Parathyroid adenoma (tissue), 2 donors: Measurements from ENCODE around the gene ANKHD1.

Source experiments
- H2AFZ ChIP-seq: fragments of 300-600 bp; sonication (generic); one replicate; pipeline ENCODE4 v1.7.0; 2017; ENCODE audit warnings: antibody characterized with exemption, mild to moderate bottlenecking
- H3K27ac ChIP-seq: fragments of 300-600 bp; sonication (generic); one replicate; pipeline ENCODE4 v1.7.0; 2017
- H3K27me3 ChIP-seq: fragments of 300-600 bp; sonication (generic); one replicate; pipeline ENCODE4 v1.7.0; 2017; ENCODE audit warnings: low read length; ENCODE audit not compliant: control insufficient read depth, insufficient read depth
- H3K36me3 ChIP-seq: fragments of 300-600 bp; sonication (generic); one replicate; pipeline ENCODE4 v1.7.0; 2017; ENCODE audit warnings: low read length; ENCODE audit not compliant: control insufficient read depth, insufficient read depth
- H3K4me1 ChIP-seq: fragments of 300-600 bp; sonication (generic); one replicate; pipeline ENCODE4 v1.7.0; 2017; ENCODE audit warnings: control low read depth
- H3K4me2 ChIP-seq: fragments of 300-600 bp; sonication (generic); one replicate; pipeline ENCODE4 v1.7.0; 2017; ENCODE audit warnings: low read length
- H3K4me3 ChIP-seq: fragments of 300-600 bp; sonication (generic); one replicate; pipeline ENCODE4 v1.7.0; 2017; ENCODE audit warnings: low read depth, low read length
- H3K79me2 ChIP-seq: fragments of 300-600 bp; sonication (generic); one replicate; pipeline ENCODE4 v1.7.0; 2017; ENCODE audit warnings: control low read depth
- H3K9ac ChIP-seq: fragments of 300-600 bp; sonication (generic); one replicate; pipeline ENCODE4 v1.7.0; 2017; ENCODE audit warnings: mild to moderate bottlenecking
- H3K9me3 ChIP-seq: fragments of 300-600 bp; sonication (generic); one replicate; pipeline ENCODE4 v1.7.0; 2017; ENCODE audit warnings: low read length; ENCODE audit not compliant: control insufficient read depth
- TF ChIP-seq, protein P1 (sequence below): fragments of 300-600 bp; sonication (generic); IDR thresholded peaks from one replicate; pipeline ENCODE4 v1.7.0; 2017; ENCODE audit warnings: antibody characterized with exemption, mild to moderate bottlenecking
- donor health status: primary hyperparathyroidism.

Gene ANKHD1, protein sequence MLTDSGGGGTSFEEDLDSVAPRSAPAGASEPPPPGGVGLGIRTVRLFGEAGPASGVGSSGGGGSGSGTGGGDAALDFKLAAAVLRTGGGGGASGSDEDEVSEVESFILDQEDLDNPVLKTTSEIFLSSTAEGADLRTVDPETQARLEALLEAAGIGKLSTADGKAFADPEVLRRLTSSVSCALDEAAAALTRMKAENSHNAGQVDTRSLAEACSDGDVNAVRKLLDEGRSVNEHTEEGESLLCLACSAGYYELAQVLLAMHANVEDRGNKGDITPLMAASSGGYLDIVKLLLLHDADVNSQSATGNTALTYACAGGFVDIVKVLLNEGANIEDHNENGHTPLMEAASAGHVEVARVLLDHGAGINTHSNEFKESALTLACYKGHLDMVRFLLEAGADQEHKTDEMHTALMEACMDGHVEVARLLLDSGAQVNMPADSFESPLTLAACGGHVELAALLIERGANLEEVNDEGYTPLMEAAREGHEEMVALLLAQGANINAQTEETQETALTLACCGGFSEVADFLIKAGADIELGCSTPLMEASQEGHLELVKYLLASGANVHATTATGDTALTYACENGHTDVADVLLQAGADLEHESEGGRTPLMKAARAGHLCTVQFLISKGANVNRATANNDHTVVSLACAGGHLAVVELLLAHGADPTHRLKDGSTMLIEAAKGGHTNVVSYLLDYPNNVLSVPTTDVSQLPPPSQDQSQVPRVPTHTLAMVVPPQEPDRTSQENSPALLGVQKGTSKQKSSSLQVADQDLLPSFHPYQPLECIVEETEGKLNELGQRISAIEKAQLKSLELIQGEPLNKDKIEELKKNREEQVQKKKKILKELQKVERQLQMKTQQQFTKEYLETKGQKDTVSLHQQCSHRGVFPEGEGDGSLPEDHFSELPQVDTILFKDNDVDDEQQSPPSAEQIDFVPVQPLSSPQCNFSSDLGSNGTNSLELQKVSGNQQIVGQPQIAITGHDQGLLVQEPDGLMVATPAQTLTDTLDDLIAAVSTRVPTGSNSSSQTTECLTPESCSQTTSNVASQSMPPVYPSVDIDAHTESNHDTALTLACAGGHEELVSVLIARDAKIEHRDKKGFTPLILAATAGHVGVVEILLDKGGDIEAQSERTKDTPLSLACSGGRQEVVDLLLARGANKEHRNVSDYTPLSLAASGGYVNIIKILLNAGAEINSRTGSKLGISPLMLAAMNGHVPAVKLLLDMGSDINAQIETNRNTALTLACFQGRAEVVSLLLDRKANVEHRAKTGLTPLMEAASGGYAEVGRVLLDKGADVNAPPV (N-terminal part only)

DNA sequence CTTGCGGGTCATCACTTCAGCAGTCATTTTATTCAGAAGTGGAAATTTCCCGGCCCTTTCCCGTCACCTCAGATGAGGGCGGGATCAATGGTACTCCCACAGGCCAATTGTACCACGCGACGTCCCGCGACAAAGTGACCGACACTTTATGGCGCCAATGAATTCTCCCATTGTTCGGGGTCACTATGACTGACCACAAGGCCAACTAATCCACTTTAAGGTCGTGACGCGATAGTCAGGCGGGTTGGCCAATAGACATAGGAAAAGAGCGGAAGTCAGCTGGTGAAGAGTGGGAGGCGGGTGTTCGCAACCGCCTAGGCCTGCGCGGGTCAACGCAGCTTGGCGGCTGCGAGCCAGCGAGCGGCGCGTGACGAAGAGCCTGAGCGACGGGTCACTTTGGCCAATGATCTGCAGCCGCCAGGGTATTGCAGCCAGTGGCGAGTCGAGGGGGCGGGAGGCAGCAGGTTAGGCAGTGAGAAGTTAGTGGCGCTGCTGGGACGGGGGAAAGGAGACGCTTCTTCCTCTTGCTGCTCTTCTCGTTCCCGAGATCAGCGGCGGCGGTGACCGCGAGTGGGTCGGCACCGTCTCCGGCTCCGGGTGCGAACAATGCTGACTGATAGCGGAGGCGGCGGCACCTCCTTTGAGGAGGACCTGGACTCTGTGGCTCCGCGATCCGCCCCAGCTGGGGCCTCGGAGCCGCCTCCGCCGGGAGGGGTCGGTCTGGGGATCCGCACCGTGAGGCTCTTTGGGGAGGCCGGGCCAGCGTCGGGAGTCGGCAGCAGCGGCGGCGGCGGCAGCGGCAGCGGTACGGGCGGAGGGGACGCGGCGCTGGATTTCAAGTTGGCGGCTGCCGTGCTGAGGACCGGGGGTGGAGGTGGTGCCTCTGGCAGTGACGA is at the start of gene ANKHD1:
ANKHD1 (plus strand) TSS at position 472 of the 896 bp plus-strand sequence; CDS start at position 607, 135 bp downstream.
- Histone ChIP-seq H3K79me2 (peaks cover 37% of the 10 kb centered on the region), H3K4me1 (no peaks in the 10 kb centered on the region), H3K9me3 (no peaks in the 10 kb centered on the region), H3K4me3 (peak within 1 kb of the TSS; percentile 89), H3K36me3 (no peaks in the 10 kb centered on the region), H3K27me3 (no peaks in the 10 kb centered on the region), H3K27ac (peak within 1 kb of the TSS; percentile 87), H3K4me2 (peak within 1 kb of the TSS; percentile 93), H3K9ac (peak within 1 kb of the TSS; percentile 71), H2AFZ (peak within 1 kb of the TSS; percentile 88)
- TF ChIP-seq, protein P1, sequence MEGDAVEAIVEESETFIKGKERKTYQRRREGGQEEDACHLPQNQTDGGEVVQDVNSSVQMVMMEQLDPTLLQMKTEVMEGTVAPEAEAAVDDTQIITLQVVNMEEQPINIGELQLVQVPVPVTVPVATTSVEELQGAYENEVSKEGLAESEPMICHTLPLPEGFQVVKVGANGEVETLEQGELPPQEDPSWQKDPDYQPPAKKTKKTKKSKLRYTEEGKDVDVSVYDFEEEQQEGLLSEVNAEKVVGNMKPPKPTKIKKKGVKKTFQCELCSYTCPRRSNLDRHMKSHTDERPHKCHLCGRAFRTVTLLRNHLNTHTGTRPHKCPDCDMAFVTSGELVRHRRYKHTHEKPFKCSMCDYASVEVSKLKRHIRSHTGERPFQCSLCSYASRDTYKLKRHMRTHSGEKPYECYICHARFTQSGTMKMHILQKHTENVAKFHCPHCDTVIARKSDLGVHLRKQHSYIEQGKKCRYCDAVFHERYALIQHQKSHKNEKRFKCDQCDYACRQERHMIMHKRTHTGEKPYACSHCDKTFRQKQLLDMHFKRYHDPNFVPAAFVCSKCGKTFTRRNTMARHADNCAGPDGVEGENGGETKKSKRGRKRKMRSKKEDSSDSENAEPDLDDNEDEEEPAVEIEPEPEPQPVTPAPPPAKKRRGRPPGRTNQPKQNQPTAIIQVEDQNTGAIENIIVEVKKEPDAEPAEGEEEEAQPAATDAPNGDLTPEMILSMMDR = no peak

DNA sequence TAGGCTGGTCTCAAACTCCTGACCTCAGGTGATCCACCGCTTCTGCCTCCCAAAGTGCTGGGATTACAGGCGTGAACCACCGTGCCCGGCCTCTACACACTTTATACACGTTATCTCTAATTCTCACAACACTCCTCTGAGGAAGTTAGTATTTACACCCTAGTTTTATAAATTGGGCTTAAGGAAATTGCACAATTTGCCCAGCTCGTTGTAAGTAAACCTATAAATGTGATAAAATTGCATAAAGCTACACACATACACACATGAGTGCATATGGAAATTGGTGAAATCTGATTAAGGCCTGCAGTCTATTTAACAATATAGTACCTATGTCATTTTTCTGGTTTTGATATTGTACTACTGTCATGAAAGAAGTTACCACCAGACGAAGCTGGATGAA is 46.1 kb upstream of the ANKHD1 start:
- Histone ChIP-seq H2AFZ (no peak overlapping the region), H3K4me1 (peaks cover 3% of the 10 kb centered on the region), H3K4me3 (no peak overlapping the region), H3K9me3 (no peaks in the 10 kb centered on the region), H3K4me2 (no peak overlapping the region), H3K9ac (no peak overlapping the region), H3K27me3 (no peaks in the 10 kb centered on the region), H3K27ac (no peak overlapping the region), H3K36me3 (no peaks in the 10 kb centered on the region), H3K79me2 (no peaks in the 10 kb centered on the region)
- TF ChIP-seq, protein P1 = no peak

DNA sequence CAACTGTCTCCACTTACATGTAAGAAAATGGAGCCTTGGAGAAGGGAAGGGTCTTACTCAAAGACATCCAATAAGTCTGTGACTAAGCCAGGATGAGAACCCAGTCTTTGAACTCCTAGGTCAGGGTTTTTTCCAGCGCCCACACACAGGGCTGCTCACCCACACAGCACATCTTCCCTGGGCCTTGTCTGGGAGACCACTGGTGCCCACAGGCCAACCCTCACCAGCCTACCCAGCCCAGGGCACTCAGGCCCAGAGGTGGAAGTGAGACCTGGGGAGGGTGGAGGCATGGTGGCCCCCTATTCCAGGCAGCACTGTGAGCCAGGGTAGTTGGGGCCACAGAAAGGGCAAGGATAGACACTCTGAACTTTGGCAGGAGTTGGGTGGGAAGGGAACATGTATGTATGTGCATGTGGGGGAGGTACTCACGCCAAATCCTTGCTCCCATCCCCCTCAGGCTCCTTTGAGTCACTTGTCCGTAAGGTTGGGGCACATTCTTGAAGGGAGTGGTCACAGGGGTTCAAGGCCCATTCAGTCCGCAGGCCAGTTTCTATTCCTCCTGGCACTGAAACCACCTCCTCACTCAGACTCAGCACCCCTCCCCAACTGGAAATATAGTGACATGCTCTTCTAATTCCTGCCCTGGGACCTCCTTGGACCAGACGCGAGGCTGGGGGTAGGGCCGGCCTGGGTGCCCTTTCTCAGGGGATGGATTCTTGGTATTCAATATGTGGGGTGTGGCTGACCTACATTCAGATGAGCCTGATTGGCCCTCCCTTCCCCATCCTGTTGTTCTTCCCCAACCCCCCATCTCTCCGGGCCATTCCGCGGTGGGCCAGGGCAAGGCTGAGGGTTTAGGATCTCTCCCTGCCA is 44.5 kb upstream of the ANKHD1 start:
- no peaks in the 10 kb centered on the region for H3K36me3 ChIP-seq
- peak overlapping the region; percentile 71 for H2AFZ ChIP-seq
- no peak overlapping the region for H3K4me2 ChIP-seq
- no peaks in the 10 kb centered on the region for H3K9me3 ChIP-seq
- H3K4me3 ChIP-seq = no peak overlapping the region
- no peaks in the 10 kb centered on the region for H3K27me3 ChIP-seq
- no peak overlapping the region for H3K27ac ChIP-seq
- H3K79me2 ChIP-seq = no peaks in the 10 kb centered on the region
- TF ChIP-seq, protein P1 = no peak
- peaks cover 3% of the 10 kb centered on the region for H3K4me1 ChIP-seq
- no peak overlapping the region for H3K9ac ChIP-seq
